Measurements from ENCODE around the gene SNRNP70. TPM values are rescaled to one million over a fixed set of nuclear protein-coding genes. Genes with fewer than 3 reads are reported as not detected.

Gene SNRNP70
- total and polyA plus RNA-seq, 10 of the 15 experiments (the other 5 are each of a cell fraction or from before 2014, with no cell fraction given): 2.7 to 453 (median 159) TPM

DNA sequence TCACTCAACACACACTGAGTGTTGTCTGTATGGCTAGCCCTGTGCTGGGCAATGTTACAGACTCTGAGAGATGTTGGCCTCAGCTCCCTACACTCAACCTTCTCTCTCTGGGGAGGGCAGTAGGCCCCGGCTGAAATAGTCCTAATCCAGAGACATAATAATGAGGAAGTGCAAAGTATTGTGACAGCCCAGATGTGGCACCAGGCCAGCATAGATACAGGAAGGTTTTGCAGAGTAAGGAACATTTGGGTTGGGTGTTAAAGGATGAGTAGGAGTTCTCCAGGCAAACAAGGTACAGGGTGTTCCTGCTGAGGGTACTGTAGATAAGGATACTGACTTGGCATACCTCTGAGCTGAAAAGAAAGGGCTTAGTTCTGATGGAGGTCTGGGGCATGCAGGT, 31.3 kb downstream of the SNRNP70 start:
- Histone ChIP-seq H3K36me3 (ENCODE audit: control insufficient read depth in 2 of 2, insufficient read depth in 2 of 2, low read length in 1 of 2) (no peaks in the 10 kb centered on the region), H3K9me3 (replicated peaks; ENCODE audit: control insufficient read depth, insufficient read depth, low read length) (no peaks in the 10 kb centered on the region), H3K27me3 (replicated peaks in 1 of 2; ENCODE audit: control insufficient read depth in 2 of 2, insufficient read depth in 2 of 2, low read length in 1 of 2) (peaks cover 7 to 8% of the 10 kb centered on the region in 2 experiments), H3K27ac (ENCODE audit: control insufficient read depth, insufficient read depth) (no peak overlapping the region), H2AFZ (ENCODE audit: control insufficient read depth, low read depth, low read length) (no peak overlapping the region), H3K9ac (ENCODE audit: control insufficient read depth, insufficient read depth, low read length) (no peak overlapping the region), H3K4me2 (ENCODE audit: control insufficient read depth, insufficient read depth) (no peak overlapping the region), H3K4me1 (ENCODE audit: control insufficient read depth, insufficient read depth, low read length) (peaks cover 12% of the 10 kb centered on the region), H3K79me2 (ENCODE audit: control insufficient read depth, insufficient read depth, low read length) (no peaks in the 10 kb centered on the region), H3K4me3 (no peak overlapping the region), H4K20me1 (ENCODE audit: control insufficient read depth, insufficient read depth) (no peaks in the 10 kb centered on the region)
- DNase-seq (ENCODE audit: low read depth, low spot score) (no peak), FAIRE-seq (no peak), ATAC-seq (no peak)
- TF ChIP-seq SPI1 (IDR thresholded peaks at IDR 0.05; ENCODE audit: borderline replicate concordance, insufficient read depth, low read depth, low read length) (peak; percentile 68; the same call in 1 of the 2 replicates), BCL11A (IDR thresholded peaks at IDR 0.05; ENCODE audit: low read depth, low read length) (no peak)
- CTCF ChIA-PET: interaction anchor here (0.7 to 2.8 kb wide), 4 partner anchors 10 to 81 kb away, joined by 3 to 12 read pairs (median 7); no protein-coding TSS in a partner anchor
- intact Hi-C loops (cut with micrococcal nuclease; ENCODE audit: unreplicated experiment): no loop called here
- SMC1A ChIA-PET (ENCODE audit: uncharacterized antibody, unreplicated experiment): no interaction called here
- BruUV-seq (replicated peaks): no TSS peak
- POLR2A ChIA-PET: interaction anchor here (0.6 kb wide), 2 partner anchors 10 to 83 kb away, joined by 5 to 6 read pairs; no protein-coding TSS in a partner anchor
- RAD21 ChIA-PET (ENCODE audit: unreplicated experiment): interaction anchor here (0.7 to 1.0 kb wide), 2 partner anchors 19 to 403 kb away, joined by 3 to 4 read pairs; no protein-coding TSS in a partner anchor
- in situ Hi-C loops (cut with MboI): no loop called here
- 46% methylated on average over 1 of the region's 1 CpG for WGBS (ENCODE audit: insufficient coverage, insufficient replicate concordance, low lambda C conversion rate, missing lambda C conversion rate)

DNA sequence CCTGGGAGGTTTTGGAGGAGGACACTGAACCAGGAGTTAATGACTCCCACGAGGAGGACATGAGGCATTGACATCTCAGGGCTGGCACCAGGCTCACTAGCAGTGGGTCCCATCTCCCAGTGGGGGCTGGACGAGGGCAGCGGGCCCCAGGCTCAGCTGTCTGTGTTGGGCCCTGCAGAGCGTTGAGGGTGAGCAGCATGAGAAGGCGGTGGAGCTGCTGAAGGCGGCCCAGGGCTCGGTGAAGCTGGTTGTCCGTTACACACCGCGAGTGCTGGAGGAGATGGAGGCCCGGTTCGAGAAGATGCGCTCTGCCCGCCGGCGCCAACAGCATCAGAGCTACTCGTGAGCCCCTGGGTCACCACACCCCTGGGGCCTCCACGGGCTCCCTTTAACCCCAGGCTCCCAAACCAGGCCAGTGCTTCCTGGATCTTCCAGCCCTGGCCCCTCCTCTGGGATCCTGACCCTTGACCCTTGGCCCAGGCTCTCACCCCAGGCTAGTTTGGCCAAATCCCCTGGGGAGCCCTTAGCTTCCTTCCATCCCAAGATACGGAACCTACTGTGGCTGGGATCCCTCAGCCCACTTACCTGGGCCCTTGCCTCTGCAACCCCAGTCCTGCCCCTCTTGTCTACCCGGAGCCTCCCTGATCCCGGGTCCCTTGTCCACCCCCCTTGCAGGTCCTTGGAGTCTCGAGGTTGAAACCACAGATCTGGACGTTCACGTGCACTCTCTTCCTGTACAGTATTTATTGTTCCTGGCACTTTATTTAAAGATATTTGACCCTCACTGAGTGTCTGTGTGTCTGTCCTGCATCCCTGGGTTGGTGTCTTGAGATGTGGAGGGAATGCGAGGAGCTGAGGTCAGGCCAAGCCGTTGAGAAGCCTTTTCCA, 32.7 kb downstream of the SNRNP70 start:
- intact Hi-C loops (cut with micrococcal nuclease; ENCODE audit: unreplicated experiment): no loop called here

More for the DNA sequence above, 32.7 kb downstream of the SNRNP70 start:
- Histone ChIP-seq H3K79me2 (ENCODE audit: control insufficient read depth, insufficient read depth, low read length) (no peaks in the 10 kb centered on the region), H3K27me3 (replicated peaks in 1 of 2; ENCODE audit: control insufficient read depth in 2 of 2, insufficient read depth in 2 of 2, low read length in 1 of 2) (peaks cover 7 to 8% of the 10 kb centered on the region in 2 experiments), H3K9me3 (replicated peaks; ENCODE audit: control insufficient read depth, insufficient read depth, low read length) (no peaks in the 10 kb centered on the region), H3K36me3 (ENCODE audit: control insufficient read depth in 2 of 2, insufficient read depth in 2 of 2, low read length in 1 of 2) (no peaks in the 10 kb centered on the region), H4K20me1 (ENCODE audit: control insufficient read depth, insufficient read depth) (no peaks in the 10 kb centered on the region), H3K9ac (ENCODE audit: control insufficient read depth, insufficient read depth, low read length) (peak overlapping the region; percentile 76), H2AFZ (ENCODE audit: control insufficient read depth, low read depth, low read length) (peak overlapping the region; percentile 96), H3K27ac (ENCODE audit: control insufficient read depth, insufficient read depth) (peak overlapping the region; percentile 73), H3K4me1 (ENCODE audit: control insufficient read depth, insufficient read depth, low read length) (peaks cover 12% of the 10 kb centered on the region), H3K4me3 (peak overlapping the region; percentile 60; the same call in 1 of the 2 replicates), H3K4me2 (ENCODE audit: control insufficient read depth, insufficient read depth) (peak overlapping the region; percentile 75)
- no peak for FAIRE-seq
- CTCF ChIA-PET: interaction anchor here (0.9 to 2.8 kb wide), 4 partner anchors 12 to 80 kb away, joined by 3 to 12 read pairs (median 7); no protein-coding TSS in a partner anchor
- TF ChIP-seq NR2F1 (conservative IDR thresholded peaks at IDR 0.05) (no peak), POLR2AphosphoS2 (IDR thresholded peaks at IDR 0.05; ENCODE audit: low read depth, low read length) (no peak), KLF5 (IDR thresholded peaks at IDR 0.05; ENCODE audit: partially characterized antibody) (no peak), MXI1 (IDR thresholded peaks at IDR 0.05; ENCODE audit: low read depth, low read length) (no peak)
- TF ChIP-seq, protein P1, sequence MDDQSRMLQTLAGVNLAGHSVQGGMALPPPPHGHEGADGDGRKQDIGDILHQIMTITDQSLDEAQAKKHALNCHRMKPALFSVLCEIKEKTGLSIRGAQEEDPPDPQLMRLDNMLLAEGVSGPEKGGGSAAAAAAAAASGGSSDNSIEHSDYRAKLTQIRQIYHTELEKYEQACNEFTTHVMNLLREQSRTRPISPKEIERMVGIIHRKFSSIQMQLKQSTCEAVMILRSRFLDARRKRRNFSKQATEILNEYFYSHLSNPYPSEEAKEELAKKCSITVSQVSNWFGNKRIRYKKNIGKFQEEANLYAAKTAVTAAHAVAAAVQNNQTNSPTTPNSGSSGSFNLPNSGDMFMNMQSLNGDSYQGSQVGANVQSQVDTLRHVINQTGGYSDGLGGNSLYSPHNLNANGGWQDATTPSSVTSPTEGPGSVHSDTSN (IDR thresholded peaks at IDR 0.05; ENCODE audit: insufficient replicate concordance, low read depth, low read length): no peak
- 64% methylated on average over 26 of the region's 26 CpGs for WGBS (ENCODE audit: insufficient coverage, insufficient replicate concordance, low lambda C conversion rate, missing lambda C conversion rate)
- RAD21 ChIA-PET (ENCODE audit: unreplicated experiment): no interaction called here
- BruUV-seq (replicated peaks): no TSS peak
- POLR2A ChIA-PET: interaction anchor here (1.0 to 1.6 kb wide), 2 partner anchors 10 to 336 kb away, joined by 4 read pairs; no protein-coding TSS in a partner anchor
- SMC1A ChIA-PET (ENCODE audit: uncharacterized antibody, unreplicated experiment): no interaction called here
- no peak for ATAC-seq
- DNase-seq (ENCODE audit: low read depth, low spot score): no peak
- in situ Hi-C loops (cut with MboI): no loop called here

Measured in GM12878 (cell line).